ENCODE measurements around the gene PGAM1.
"Not testable (repeated sequence)": the region's sequence is repeated elsewhere in the genome, so short reads cannot be mapped to it uniquely, and the experiment has no call there.

PGAM1 gene

GRCh38 chr10:97462309-97462708, 36.3 kb downstream of the PGAM1 start:
- H3K27ac ChIP-seq (ENCODE audit: low read length) = no peak overlapping the region
- no peak overlapping the region for H3K4me3 ChIP-seq (ENCODE audit: low read depth in 1 of 2, low read length in 2 of 2)
- no peaks in the 10 kb centered on the region for H3K9me3 ChIP-seq (ENCODE audit: control insufficient read depth in 1 of 2, low read length in 2 of 2)
- no peaks in the 10 kb centered on the region for H3K27me3 ChIP-seq (ENCODE audit: low read depth, low read length)
- no peaks in the 10 kb centered on the region for H3K4me1 ChIP-seq (ENCODE audit: control insufficient read depth in 1 of 2, insufficient read depth in 2 of 2, low read length in 2 of 2)
- H3K36me3 ChIP-seq (ENCODE audit: control insufficient read depth in 1 of 2, insufficient read depth in 2 of 2, low read length in 2 of 2) = peaks cover 76 to 86% of the 10 kb centered on the region in 2 donors

GRCh38 chr10:97463363-97464132, 37.6 kb downstream of the PGAM1 start:
- Histone ChIP-seq H3K27me3 (ENCODE audit: low read depth, low read length) (no peaks in the 10 kb centered on the region), H3K9me3 (ENCODE audit: control insufficient read depth in 1 of 2, low read length in 2 of 2) (no peaks in the 10 kb centered on the region), H3K4me1 (ENCODE audit: control insufficient read depth in 1 of 2, insufficient read depth in 2 of 2, low read length in 2 of 2) (no peaks in the 10 kb centered on the region), H3K4me3 (ENCODE audit: low read depth in 1 of 2, low read length in 2 of 2) (no peak overlapping the region), H3K36me3 (ENCODE audit: control insufficient read depth in 1 of 2, insufficient read depth in 2 of 2, low read length in 2 of 2) (peaks cover 77 to 92% of the 10 kb centered on the region in 2 donors), H3K27ac (ENCODE audit: low read length) (peak overlapping the region; percentile 3)

- no peak overlapping the region for H3K4me3 ChIP-seq (ENCODE audit: low read depth in 1 of 2, low read length in 2 of 2)
- no peaks in the 10 kb centered on the region for H3K27me3 ChIP-seq (ENCODE audit: low read depth, low read length)
- no peaks in the 10 kb centered on the region for H3K9me3 ChIP-seq (ENCODE audit: control insufficient read depth in 1 of 2, low read length in 2 of 2)
- peak overlapping the region; percentile 3 for H3K27ac ChIP-seq (ENCODE audit: low read length)
- no peaks in the 10 kb centered on the region for H3K4me1 ChIP-seq (ENCODE audit: control insufficient read depth in 1 of 2, insufficient read depth in 2 of 2, low read length in 2 of 2)
- peaks cover 75 to 92% of the 10 kb centered on the region in 2 donors for H3K36me3 ChIP-seq (ENCODE audit: control insufficient read depth in 1 of 2, insufficient read depth in 2 of 2, low read length in 2 of 2)
Observed at GRCh38 chr10:97464226-97464625, 38.2 kb downstream of the PGAM1 start.

- Histone ChIP-seq H3K36me3 (ENCODE audit: control insufficient read depth in 1 of 2, insufficient read depth in 2 of 2, low read length in 2 of 2) (peaks cover 76 to 91% of the 10 kb centered on the region in 2 donors), H3K4me3 (ENCODE audit: low read depth in 1 of 2, low read length in 2 of 2) (no peak overlapping the region), H3K27ac (ENCODE audit: low read length) (no peak overlapping the region), H3K27me3 (ENCODE audit: low read depth, low read length) (no peaks in the 10 kb centered on the region), H3K4me1 (ENCODE audit: control insufficient read depth in 1 of 2, insufficient read depth in 2 of 2, low read length in 2 of 2) (no peaks in the 10 kb centered on the region), H3K9me3 (ENCODE audit: control insufficient read depth in 1 of 2, low read length in 2 of 2) (no peaks in the 10 kb centered on the region)
Observed at GRCh38 chr10:97465982-97466381, 40.0 kb downstream of the PGAM1 start.

- Histone ChIP-seq H3K4me1 (ENCODE audit: control insufficient read depth in 1 of 2, insufficient read depth in 2 of 2, low read length in 2 of 2) (no peaks in the 10 kb centered on the region), H3K36me3 (ENCODE audit: control insufficient read depth in 1 of 2, insufficient read depth in 2 of 2, low read length in 2 of 2) (peaks cover 68 to 83% of the 10 kb centered on the region in 2 donors), H3K27me3 (ENCODE audit: low read depth, low read length) (no peaks in the 10 kb centered on the region), H3K27ac (ENCODE audit: low read length) (no peak overlapping the region), H3K9me3 (ENCODE audit: control insufficient read depth in 1 of 2, low read length in 2 of 2) (no peaks in the 10 kb centered on the region), H3K4me3 (ENCODE audit: low read depth in 1 of 2, low read length in 2 of 2) (no peak overlapping the region)
Observed at GRCh38 chr10:97466755-97467154, 40.8 kb downstream of the PGAM1 start.

GRCh38 chr10:97468162-97468561, 42.2 kb downstream of the PGAM1 start:
- Histone ChIP-seq H3K9me3 (ENCODE audit: control insufficient read depth in 1 of 2, low read length in 2 of 2) (no peaks in the 10 kb centered on the region), H3K4me1 (ENCODE audit: control insufficient read depth in 1 of 2, insufficient read depth in 2 of 2, low read length in 2 of 2) (no peaks in the 10 kb centered on the region), H3K4me3 (ENCODE audit: low read depth in 1 of 2, low read length in 2 of 2) (no peak overlapping the region), H3K36me3 (ENCODE audit: control insufficient read depth in 1 of 2, insufficient read depth in 2 of 2, low read length in 2 of 2) (peaks cover 55 to 82% of the 10 kb centered on the region in 2 donors), H3K27me3 (ENCODE audit: low read depth, low read length) (no peaks in the 10 kb centered on the region), H3K27ac (ENCODE audit: low read length) (no peak overlapping the region)

- H3K27ac ChIP-seq (ENCODE audit: low read length); H3K4me1 ChIP-seq (ENCODE audit: control insufficient read depth in 1 of 2, insufficient read depth in 2 of 2, low read length in 2 of 2); H3K27me3 ChIP-seq (ENCODE audit: low read depth, low read length); H3K9me3 ChIP-seq (ENCODE audit: control insufficient read depth in 1 of 2, low read length in 2 of 2); H3K4me3 ChIP-seq (ENCODE audit: low read depth in 1 of 2, low read length in 2 of 2): not testable (repeated sequence)
- H3K36me3 ChIP-seq (ENCODE audit: control insufficient read depth in 1 of 2, insufficient read depth in 2 of 2, low read length in 2 of 2) = peaks cover 53 to 84% of the 10 kb centered on the region in 2 donors
Observed at GRCh38 chr10:97468781-97469180, 42.8 kb downstream of the PGAM1 start.

GRCh38 chr10:97474918-97475317, 48.9 kb downstream of the PGAM1 start:
- H3K36me3 ChIP-seq (ENCODE audit: control insufficient read depth in 1 of 2, insufficient read depth in 2 of 2, low read length in 2 of 2) = peaks cover 54 to 82% of the 10 kb centered on the region in 2 donors
- H3K27me3 ChIP-seq (ENCODE audit: low read depth, low read length) = no peaks in the 10 kb centered on the region
- H3K4me1 ChIP-seq (ENCODE audit: control insufficient read depth in 1 of 2, insufficient read depth in 2 of 2, low read length in 2 of 2) = no peaks in the 10 kb centered on the region
- H3K9me3 ChIP-seq (ENCODE audit: control insufficient read depth in 1 of 2, low read length in 2 of 2) = no peaks in the 10 kb centered on the region
- H3K27ac ChIP-seq (ENCODE audit: low read length) = no peak overlapping the region
- no peak overlapping the region for H3K4me3 ChIP-seq (ENCODE audit: low read depth in 1 of 2, low read length in 2 of 2)

GRCh38 chr10:97475936-97476594, 50.1 kb downstream of the PGAM1 start:
- Histone ChIP-seq H3K27me3 (ENCODE audit: low read depth, low read length) (no peaks in the 10 kb centered on the region), H3K36me3 (ENCODE audit: control insufficient read depth in 1 of 2, insufficient read depth in 2 of 2, low read length in 2 of 2) (peaks cover 52 to 84% of the 10 kb centered on the region in 2 donors), H3K4me1 (ENCODE audit: control insufficient read depth in 1 of 2, insufficient read depth in 2 of 2, low read length in 2 of 2) (no peaks in the 10 kb centered on the region), H3K4me3 (ENCODE audit: low read depth in 1 of 2, low read length in 2 of 2) (no peak overlapping the region), H3K27ac (ENCODE audit: low read length) (no peak overlapping the region), H3K9me3 (ENCODE audit: control insufficient read depth in 1 of 2, low read length in 2 of 2) (no peaks in the 10 kb centered on the region)

- not testable (repeated sequence) for H3K9me3 ChIP-seq (ENCODE audit: control insufficient read depth in 1 of 2, low read length in 2 of 2); H3K27ac ChIP-seq (ENCODE audit: low read length); H3K27me3 ChIP-seq (ENCODE audit: low read depth, low read length); H3K4me1 ChIP-seq (ENCODE audit: control insufficient read depth in 1 of 2, insufficient read depth in 2 of 2, low read length in 2 of 2); H3K4me3 ChIP-seq (ENCODE audit: low read depth in 1 of 2, low read length in 2 of 2)
- H3K36me3 ChIP-seq (ENCODE audit: control insufficient read depth in 1 of 2, insufficient read depth in 2 of 2, low read length in 2 of 2) = peaks cover 53 to 69% of the 10 kb centered on the region in 2 donors
Observed at GRCh38 chr10:97479410-97479809, 53.4 kb downstream of the PGAM1 start.

- Histone ChIP-seq H3K27me3 (ENCODE audit: low read depth, low read length) (no peaks in the 10 kb centered on the region), H3K27ac (ENCODE audit: low read length) (no peak overlapping the region), H3K4me1 (ENCODE audit: control insufficient read depth in 1 of 2, insufficient read depth in 2 of 2, low read length in 2 of 2) (no peaks in the 10 kb centered on the region), H3K9me3 (ENCODE audit: control insufficient read depth in 1 of 2, low read length in 2 of 2) (no peaks in the 10 kb centered on the region), H3K4me3 (ENCODE audit: low read depth in 1 of 2, low read length in 2 of 2) (no peak overlapping the region), H3K36me3 (ENCODE audit: control insufficient read depth in 1 of 2, insufficient read depth in 2 of 2, low read length in 2 of 2) (peaks cover 48 to 64% of the 10 kb centered on the region in 2 donors)
Observed at GRCh38 chr10:97479939-97480338, 53.9 kb downstream of the PGAM1 start.
